ENCODE results near the gene CDH23.

CDH23 gene

GRCh38 chr10:71671994-71672946 is 275.6 kb downstream of the CDH23 start:
- DNase-seq, result no peak

DNA sequence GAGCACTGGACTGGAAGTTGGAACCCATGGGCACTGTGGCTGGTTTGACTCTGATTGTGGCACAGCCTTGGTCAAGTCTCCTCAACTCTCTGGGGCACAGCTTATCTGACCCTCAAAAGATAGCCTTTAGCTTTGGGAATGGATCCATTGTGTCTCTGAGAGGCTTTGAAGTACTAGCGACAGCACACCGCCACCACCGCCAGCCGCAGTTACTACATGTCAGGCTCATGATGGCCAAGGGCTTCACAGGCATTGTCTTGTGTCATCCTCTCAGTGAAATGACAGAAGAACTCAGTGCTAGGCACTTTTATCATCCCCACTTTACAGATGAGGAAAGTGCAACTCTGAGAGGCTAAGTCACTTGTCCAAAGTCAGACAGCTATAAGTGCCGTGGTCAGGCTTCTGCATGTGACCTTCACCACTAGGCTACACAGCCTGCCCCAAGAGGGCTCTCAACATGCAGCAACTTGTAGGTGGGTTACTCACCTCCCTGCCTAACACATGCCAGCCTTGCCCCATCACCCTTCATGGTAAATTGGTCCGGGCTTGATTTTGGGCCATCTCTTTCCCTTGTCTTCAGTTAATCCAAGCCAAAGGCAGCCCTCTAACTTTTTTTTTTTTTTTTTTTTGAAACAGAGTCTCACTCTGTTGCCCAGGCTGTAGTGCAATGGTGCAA is 278.7 kb downstream of the CDH23 start:
- no peak for DNase-seq

- no peak for DNase-seq
Observed at GRCh38 chr10:71677261-71677660, 280.5 kb downstream of the CDH23 start.

- DNase-seq, result no peak
Observed at GRCh38 chr10:71678057-71678805, 281.5 kb downstream of the CDH23 start.

GRCh38 chr10:71679425-71679824 is 282.7 kb downstream of the CDH23 start:
- no peak for DNase-seq

DNA sequence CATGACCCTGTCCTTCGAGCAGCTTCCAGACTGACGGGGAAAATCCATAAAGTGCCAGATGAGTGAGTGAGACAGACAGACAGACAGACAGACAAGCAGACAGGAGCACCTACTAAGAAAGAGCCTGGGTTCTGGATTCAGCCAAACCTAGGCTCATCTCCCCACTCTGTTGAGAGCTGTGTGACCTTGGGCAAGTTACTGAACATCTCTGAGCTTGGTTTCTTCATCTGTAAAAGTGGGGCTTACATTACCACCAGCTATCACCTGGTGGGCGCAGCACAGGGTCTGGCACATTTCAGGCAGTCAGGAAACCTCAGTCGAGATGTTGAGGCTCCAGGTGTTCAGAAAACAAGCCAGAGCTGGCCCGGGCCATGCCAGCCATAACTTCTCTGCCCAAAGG is 285.3 kb downstream of the CDH23 start:
- no peak for DNase-seq

DNA sequence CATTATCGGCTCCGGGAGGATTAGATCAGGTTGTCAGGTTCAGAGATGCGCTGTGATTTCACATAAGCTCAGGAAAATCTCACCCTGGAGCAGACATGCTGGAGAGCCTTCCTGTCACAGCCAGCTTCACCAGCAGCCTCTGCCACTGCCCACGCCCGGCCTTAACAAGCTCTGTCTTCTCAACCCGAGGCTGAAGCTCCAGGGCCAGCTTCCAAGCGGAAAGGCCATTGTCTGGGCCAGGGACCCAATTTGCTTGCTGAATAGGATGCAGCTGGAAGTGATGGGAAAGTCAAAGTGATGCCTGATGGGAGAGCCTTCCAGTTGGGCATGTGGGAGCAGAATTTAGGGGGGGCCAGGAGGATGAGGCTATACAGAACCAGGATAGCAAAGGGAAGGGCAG is 286.6 kb downstream of the CDH23 start:
- DNase-seq, result no peak

DNA sequence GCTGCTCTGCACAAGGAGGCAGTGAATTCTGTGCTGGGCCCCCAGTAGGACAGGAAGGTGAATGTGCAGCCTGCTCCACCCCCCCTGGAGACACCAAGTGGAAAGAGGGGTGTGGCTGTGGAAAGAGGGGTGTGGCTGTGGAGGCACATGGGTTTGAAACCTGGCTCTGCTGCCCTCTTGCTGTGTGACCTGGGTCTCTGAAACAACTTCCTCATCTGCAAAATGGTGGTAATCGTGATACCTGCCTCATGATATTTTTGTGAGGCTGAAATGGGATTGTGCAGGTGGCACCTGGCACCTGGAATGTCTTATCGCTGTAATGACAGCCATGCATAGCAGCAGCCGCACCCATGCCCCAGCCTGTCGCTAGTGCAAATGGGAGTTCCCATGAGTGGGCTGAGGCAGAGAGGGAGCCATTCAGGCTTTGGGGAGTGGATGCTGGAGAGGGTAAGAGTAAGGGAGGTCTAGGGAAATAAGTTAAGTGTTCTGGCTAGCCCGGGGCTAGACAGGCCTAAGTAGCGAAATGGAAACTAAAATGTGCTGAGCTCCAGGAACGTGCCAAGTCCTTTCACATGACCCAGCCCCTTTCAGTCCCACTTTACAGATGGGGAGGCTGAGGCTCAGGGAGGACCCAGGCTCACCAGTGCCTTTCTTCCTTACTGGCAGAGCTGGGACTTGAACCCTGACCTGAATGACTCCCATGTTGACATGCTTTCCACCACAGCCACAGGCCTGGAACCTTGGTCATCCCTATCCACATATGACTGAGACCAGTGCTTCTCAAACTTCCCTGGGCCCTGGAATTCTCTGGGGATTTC is 287.8 kb downstream of the CDH23 start:
- DNase-seq, result no peak

- no peak for DNase-seq
Observed at GRCh38 chr10:71685554-71686232, 289.0 kb downstream of the CDH23 start.

DNA sequence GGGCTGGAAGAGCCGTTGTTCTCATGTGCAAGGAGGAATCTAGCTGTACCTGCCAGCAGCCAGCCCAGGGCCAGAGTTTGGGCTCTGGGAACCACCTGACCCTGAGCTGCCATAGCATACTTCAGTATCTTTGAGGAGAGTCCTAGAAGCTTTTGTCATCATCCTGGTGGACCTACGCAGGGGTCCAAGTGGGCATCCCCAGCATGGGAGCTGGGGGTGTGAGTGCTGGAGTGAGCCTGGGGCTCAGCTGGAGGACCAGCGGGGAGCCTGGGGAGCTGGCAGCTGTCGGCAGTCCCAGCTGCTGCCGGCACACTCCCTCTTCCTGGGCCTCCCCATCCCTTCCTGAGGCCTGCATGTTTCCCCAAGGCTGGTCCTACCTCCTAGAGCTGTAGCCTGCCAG is 290.4 kb downstream of the CDH23 start:
- no peak for DNase-seq

DNA sequence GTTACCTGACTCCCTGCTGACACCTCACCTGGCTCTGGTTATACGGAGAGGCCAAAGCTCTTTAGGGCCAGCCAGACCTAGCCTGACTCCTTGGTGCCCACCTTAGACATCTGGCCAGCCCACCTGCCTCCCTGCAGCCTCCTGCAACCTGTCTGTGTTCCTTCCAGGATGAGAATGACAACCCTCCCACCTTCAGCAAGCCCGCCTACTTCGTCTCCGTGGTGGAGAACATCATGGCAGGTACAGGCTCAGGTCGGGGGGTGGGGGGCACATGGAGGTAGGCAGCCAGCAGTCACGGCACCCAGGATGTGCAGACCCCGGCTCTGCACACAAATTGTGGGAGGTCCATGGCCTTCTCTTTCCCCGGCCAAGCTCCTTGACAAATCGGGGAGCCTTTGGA is 290.8 kb downstream of the CDH23 start:
- no peak for DNase-seq

DNA sequence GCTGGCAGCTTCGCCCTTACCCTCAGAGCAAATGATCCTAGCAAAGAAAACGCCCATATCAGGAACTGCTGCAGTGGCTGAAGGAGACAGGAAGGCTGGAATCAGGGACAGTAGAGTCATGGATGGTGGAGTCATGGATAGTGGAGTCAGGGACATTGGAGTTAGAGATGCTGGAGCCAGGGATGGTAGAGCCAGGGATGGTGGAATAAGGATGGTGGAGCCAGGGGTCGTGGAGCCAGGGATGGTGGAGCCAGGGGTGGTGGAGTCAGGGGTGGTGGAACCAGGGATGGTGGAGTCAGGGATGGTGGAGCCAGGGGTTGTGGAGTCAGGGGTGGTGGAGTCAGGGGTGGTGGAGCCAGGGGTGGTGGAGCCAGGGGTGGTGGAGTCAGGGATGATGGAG is 291.5 kb downstream of the CDH23 start:
- DNase-seq, result no peak

DNA sequence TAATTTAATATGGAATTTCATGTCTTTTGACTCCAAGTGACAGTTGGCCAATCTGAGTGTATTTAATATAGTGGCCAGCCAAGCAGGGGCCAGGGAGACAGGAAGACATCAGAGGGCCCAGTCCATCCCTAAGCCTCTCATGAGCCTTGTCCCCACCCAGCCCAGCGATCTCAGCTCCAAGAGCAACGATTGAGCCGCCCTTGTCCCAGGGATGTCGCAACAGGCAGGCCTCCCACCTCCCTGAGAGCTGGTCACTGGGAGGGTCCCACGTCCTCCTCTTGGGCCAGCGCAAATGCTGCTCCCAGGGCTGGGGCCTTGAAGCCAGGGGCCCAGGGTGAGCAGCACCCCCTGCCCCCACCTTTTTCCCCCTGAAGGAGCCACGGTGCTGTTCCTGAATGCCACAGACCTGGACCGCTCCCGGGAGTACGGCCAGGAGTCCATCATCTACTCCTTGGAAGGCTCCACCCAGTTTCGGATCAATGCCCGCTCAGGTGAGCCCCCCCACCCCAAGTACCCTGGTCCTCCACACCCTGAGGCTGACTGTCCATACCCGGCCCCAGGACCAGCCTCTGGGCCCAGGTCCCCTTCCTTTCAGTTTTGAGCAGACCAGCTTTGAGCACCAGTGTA is 293.5 kb downstream of the CDH23 start:
- no peak for DNase-seq

DNA sequence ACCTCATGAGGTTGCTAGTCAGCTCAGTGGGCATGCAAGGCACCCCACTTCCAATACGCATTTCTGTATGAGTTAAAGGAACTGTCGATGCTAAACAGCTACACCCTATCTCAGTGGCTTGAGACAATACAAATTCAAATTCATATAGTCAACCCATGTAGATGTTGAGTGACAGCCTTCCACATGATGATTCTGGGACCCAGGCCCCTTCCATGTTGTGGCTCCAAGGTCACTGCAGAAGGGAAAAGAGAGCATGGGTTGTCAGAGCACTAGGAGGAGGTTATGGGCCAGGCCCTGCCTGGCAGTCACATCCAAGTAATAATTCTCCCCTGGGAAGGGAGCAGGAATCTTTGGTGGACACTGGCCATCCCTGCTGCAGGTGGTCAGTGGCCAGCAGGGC is 294.7 kb downstream of the CDH23 start:
- no peak for DNase-seq

GRCh38 chr10:71692598-71693306 is 296.0 kb downstream of the CDH23 start:
- no peak for DNase-seq

GRCh38 chr10:71693377-71693776 is 296.7 kb downstream of the CDH23 start:
- DNase-seq, result no peak

DNA sequence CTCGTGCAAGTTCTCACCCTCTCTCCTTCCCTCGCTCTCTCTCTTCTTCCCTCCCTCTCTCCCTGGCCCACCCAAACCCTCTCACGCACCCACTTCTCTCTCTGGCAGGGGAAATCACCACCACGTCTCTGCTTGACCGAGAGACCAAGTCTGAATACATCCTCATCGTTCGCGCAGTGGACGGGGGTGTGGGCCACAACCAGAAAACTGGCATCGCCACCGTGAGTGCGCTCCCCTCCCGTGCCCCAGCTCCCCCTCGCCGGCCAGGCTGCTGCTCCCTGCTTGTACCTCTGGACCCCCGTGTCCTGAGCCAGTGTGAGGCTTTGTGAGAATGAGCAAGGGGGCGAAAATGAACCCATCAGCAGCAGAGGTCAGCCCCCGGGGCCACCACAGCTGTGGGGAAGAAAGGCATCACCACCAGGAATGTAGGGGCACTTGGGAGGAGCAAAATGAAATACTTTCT is 297.4 kb downstream of the CDH23 start:
- DNase-seq, result no peak

- no peak for DNase-seq
Observed at GRCh38 chr10:71694567-71694968, 297.8 kb downstream of the CDH23 start.

GRCh38 chr10:71695502-71696476 is 299.1 kb downstream of the CDH23 start:
- no peak for DNase-seq
